Measurements from ENCODE around the gene PRKD1. TPM values are rescaled to one million over a fixed set of nuclear protein-coding genes. Genes with fewer than 3 reads are reported as not detected.

The PRKD1 gene
- total RNA-seq, 1 donor from 2014 or later = 6.7 TPM

DNA sequence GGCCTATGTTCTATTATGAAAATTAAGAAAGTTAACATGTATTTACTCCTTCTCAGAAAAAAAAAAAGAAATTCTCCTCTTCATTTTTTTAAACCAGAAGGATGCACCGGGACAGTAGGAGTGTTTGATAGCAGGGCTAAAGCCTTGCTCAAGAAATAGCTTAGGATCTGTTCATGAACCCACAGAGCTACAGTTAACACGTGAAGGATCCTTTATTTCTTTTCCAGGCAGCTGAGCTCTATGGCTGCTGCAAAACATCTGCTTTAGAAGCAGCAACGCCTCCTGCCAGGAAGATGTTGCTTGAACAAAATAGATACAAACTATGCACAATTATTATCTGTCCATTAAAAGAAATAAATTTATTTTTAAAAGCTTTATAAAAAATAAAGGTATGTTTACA is 254.8 kb downstream of the PRKD1 start:
- DNase-seq (no peak), ATAC-seq (ENCODE audit: low read depth) (no peak)
- TF ChIP-seq, protein P1, sequence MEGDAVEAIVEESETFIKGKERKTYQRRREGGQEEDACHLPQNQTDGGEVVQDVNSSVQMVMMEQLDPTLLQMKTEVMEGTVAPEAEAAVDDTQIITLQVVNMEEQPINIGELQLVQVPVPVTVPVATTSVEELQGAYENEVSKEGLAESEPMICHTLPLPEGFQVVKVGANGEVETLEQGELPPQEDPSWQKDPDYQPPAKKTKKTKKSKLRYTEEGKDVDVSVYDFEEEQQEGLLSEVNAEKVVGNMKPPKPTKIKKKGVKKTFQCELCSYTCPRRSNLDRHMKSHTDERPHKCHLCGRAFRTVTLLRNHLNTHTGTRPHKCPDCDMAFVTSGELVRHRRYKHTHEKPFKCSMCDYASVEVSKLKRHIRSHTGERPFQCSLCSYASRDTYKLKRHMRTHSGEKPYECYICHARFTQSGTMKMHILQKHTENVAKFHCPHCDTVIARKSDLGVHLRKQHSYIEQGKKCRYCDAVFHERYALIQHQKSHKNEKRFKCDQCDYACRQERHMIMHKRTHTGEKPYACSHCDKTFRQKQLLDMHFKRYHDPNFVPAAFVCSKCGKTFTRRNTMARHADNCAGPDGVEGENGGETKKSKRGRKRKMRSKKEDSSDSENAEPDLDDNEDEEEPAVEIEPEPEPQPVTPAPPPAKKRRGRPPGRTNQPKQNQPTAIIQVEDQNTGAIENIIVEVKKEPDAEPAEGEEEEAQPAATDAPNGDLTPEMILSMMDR (IDR thresholded peaks at IDR 0.05) = no peak
- H3K4me1 Mint-ChIP-seq = no peaks in the 10 kb centered on the region
- no peaks in the 10 kb centered on the region for H3K36me3 Mint-ChIP-seq (ENCODE audit: low read depth)
- H3K9me3 Mint-ChIP-seq = no peaks in the 10 kb centered on the region
- H3K4me3 Mint-ChIP-seq = no peak overlapping the region
- H3K27ac Mint-ChIP-seq = no peak overlapping the region
- intact Hi-C loops (cut with micrococcal nuclease) = no loop called here
- no peaks in the 10 kb centered on the region for H3K27me3 Mint-ChIP-seq
- POLR2A ChIA-PET = no interaction called here
- CTCF ChIA-PET = no interaction called here

DNA sequence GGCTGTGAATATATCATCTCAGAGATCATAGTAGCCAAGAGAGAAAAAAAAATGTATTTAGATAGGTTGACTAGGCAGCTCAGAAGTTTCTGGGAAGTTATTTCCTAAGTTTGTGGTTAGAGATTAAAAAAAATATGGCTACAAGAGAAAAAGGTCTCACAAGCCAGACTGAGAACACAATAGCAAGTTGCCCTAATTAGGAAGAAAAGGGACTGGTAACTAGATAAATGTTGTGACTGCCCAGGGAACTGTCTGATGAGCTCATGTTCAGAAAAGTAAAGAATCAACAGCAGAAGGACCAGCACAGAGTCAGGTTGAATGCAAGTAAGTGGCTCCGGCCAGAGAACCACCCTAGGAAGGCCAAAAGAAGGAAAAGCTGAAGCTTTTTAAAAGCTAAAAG is 256.6 kb downstream of the PRKD1 start:
- ATAC-seq (ENCODE audit: low read depth) (no peak), DNase-seq (no peak)
- Mint-ChIP-seq H3K36me3 (ENCODE audit: low read depth) (no peaks in the 10 kb centered on the region), H3K27me3 (no peaks in the 10 kb centered on the region), H3K4me1 (no peaks in the 10 kb centered on the region), H3K4me3 (no peak overlapping the region), H3K9me3 (no peaks in the 10 kb centered on the region), H3K27ac (no peak overlapping the region)
- CTCF ChIA-PET = no interaction called here
- POLR2A ChIA-PET = no interaction called here
- intact Hi-C loops (cut with micrococcal nuclease) = no loop called here
- TF ChIP-seq, protein P1 (IDR thresholded peaks at IDR 0.05) = no peak

DNA sequence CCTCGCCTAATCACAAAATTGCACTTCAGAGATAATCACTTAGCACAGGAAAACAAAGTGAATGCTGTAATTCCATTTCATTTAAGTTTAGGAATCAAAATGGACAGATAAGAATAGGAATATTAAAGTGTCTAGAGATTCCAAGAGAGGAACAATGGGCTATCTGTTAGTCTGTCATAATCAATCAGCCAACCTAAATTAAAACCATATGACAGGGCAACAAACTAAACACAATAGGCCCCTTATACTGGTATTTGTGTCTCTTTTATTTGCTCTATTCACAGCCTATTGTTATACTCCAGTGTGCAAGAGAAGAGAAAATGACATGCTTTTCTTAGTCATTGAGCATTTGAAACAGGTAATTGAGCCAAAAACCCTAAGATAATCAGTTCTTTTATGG is 259.4 kb downstream of the PRKD1 start:
- CTCF ChIA-PET = no interaction called here
- ATAC-seq (ENCODE audit: low read depth) = no peak
- Mint-ChIP-seq H3K27ac (no peak overlapping the region), H3K9me3 (peaks cover 4% of the 10 kb centered on the region), H3K4me1 (no peaks in the 10 kb centered on the region), H3K27me3 (no peaks in the 10 kb centered on the region), H3K36me3 (ENCODE audit: low read depth) (peaks cover 5% of the 10 kb centered on the region), H3K4me3 (no peak overlapping the region)
- no peak for DNase-seq
- TF ChIP-seq, protein P1 (IDR thresholded peaks at IDR 0.05) = no peak
- POLR2A ChIA-PET = no interaction called here
- intact Hi-C loops (cut with micrococcal nuclease) = no loop called here

DNA sequence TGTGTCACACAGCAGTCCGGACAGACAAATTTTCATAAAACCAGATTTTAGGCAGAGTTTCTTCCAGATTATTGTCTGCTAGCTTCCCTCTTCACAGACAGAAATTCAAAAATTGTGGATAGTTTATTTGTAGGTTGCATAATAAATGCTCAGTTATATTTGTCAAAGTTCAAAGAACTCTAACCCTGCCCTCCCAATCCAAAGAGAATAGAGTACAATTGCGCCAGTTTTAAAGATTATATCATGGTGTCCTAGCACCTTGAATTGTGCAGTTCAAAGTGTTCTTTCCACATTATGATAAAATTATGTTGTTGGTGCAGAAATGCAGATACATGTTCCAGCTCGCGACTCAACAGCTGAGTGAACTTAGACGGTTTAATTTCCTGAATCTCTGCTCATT is 263.1 kb downstream of the PRKD1 start:
- ATAC-seq (ENCODE audit: low read depth) (no peak), DNase-seq (no peak)
- Mint-ChIP-seq H3K36me3 (ENCODE audit: low read depth) (peaks cover 5% of the 10 kb centered on the region), H3K27me3 (no peaks in the 10 kb centered on the region), H3K27ac (no peak overlapping the region), H3K4me3 (no peak overlapping the region), H3K9me3 (peaks cover 4% of the 10 kb centered on the region), H3K4me1 (no peaks in the 10 kb centered on the region)
- ChIA-PET CTCF (no interaction called here), POLR2A (no interaction called here)
- TF ChIP-seq, protein P1 (IDR thresholded peaks at IDR 0.05) = no peak
- intact Hi-C loops (cut with micrococcal nuclease) = no loop called here

DNA sequence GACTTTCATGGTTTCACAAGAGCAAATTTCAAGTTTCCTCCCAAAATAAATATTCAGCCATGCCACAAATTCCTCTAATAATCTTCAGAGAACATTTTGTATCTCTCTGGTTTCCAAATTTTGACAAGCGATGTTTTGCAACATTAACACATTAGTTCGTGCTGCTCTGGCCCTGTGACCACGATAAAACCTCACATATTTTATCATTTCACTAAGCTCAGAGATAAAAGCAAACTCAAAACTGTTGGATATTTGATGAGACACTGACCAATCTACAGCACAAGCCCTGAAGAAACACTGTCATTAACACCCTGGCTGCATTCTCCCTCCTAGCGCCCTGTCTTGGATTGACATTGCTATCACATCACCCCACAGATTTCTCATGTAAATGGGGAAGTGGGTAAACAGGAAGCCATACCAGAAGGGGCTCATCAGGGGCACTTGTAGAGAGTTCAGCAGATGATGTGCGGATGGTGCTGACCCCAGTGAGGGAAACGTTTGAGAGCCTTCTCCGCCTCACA is 264.3 kb downstream of the PRKD1 start:
- POLR2A ChIA-PET = no interaction called here
- no peak for DNase-seq
- H3K4me3 Mint-ChIP-seq = no peak overlapping the region

More for the DNA sequence above, 264.3 kb downstream of the PRKD1 start:
- H3K27me3 Mint-ChIP-seq = no peaks in the 10 kb centered on the region
- peaks cover 4% of the 10 kb centered on the region for H3K9me3 Mint-ChIP-seq
- H3K36me3 Mint-ChIP-seq (ENCODE audit: low read depth) = peaks cover 5% of the 10 kb centered on the region
- no peak for ATAC-seq (ENCODE audit: low read depth)
- CTCF ChIA-PET = no interaction called here
- intact Hi-C loops (cut with micrococcal nuclease) = no loop called here
- no peaks in the 10 kb centered on the region for H3K4me1 Mint-ChIP-seq
- TF ChIP-seq, protein P1 (IDR thresholded peaks at IDR 0.05) = no peak
- no peak overlapping the region for H3K27ac Mint-ChIP-seq

Measured in activated B cell treated with CpG ODN at 0.5 μM for 24 hours (primary cell).